Fibroblast of lung (primary cell): ENCODE results near the gene SNAP91. TPM values are rescaled to one million over a fixed set of nuclear protein-coding genes. Genes with fewer than 3 reads are reported as not detected.
A peak's percentile ranks its signal among the peaks of the same experiment; 100 is the strongest.

Experiments
- DNase-seq, 2 donors: peaks; one replicate each; pipeline versions ENCODE4 v3.0.0 to v3.0.0-alpha.2; 2010; ENCODE audit warnings: low read depth in 2 of 2
- H2AFZ ChIP-seq: 2 replicates; pipeline ENCODE4 v1.5.1; 2012; ENCODE audit warnings: low read length, control low read depth, inconsistent platforms
- H3K27ac ChIP-seq: 2 replicates; pipeline ENCODE4 v1.5.1; 2011; ENCODE audit warnings: low read length, control low read depth; ENCODE audit not compliant: insufficient read depth
- H3K27me3 ChIP-seq: 2 replicates; pipeline ENCODE4 v1.5.1; 2011; ENCODE audit warnings: mild to moderate bottlenecking, low read length; ENCODE audit not compliant: control insufficient read depth, insufficient read depth
- H3K36me3 ChIP-seq: 2 replicates; pipeline ENCODE4 v1.5.1; 2011; ENCODE audit warnings: low read length; ENCODE audit not compliant: control insufficient read depth, insufficient read depth
- H3K4me1 ChIP-seq: 2 replicates; pipeline ENCODE4 v1.5.1; 2011; ENCODE audit warnings: low read length; ENCODE audit not compliant: control insufficient read depth, insufficient read depth; ENCODE audit errors: extremely low read depth
- H3K4me2 ChIP-seq: 2 replicates; pipeline ENCODE4 v1.5.1; 2011; ENCODE audit warnings: low read length, control low read depth; ENCODE audit not compliant: insufficient read depth; ENCODE audit errors: extremely low read depth
- H3K4me3 ChIP-seq, 4 experiments: fragments of 200-600 bp in 1 of 4; sonication (generic) in 1 of 4; replicated peaks in 1 of 4; 2 replicates each; pipeline ENCODE4 v1.5.1; 2011 to 2016; ENCODE audit warnings: low read length in 4 of 4, low read depth in 3 of 4, mild to moderate bottlenecking in 3 of 4, control low read depth in 2 of 4, inconsistent platforms in 1 of 4, mixed read lengths in 1 of 4; ENCODE audit not compliant: insufficient read depth in 1 of 4; ENCODE audit errors: control extremely low read depth in 1 of 4
- H3K79me2 ChIP-seq: 2 replicates; pipeline ENCODE4 v1.5.1; 2012; ENCODE audit warnings: mild to moderate bottlenecking, low read length, inconsistent platforms; ENCODE audit not compliant: control insufficient read depth, insufficient read depth
- H3K9ac ChIP-seq: 2 replicates; pipeline ENCODE4 v1.5.1; 2011; ENCODE audit warnings: mild to moderate bottlenecking, low read length, control low read depth; ENCODE audit not compliant: insufficient read depth
- H3K9me3 ChIP-seq: 2 replicates; pipeline ENCODE4 v1.5.1; 2012; ENCODE audit warnings: low read depth, low read length; ENCODE audit not compliant: control insufficient read depth, insufficient read depth
- H4K20me1 ChIP-seq: 2 replicates; pipeline ENCODE4 v1.5.1; 2011; ENCODE audit warnings: low read length; ENCODE audit not compliant: control insufficient read depth, insufficient read depth; ENCODE audit errors: extremely low read depth
- EZH2 ChIP-seq: IDR thresholded peaks from 2 replicates; pipeline ENCODE4 v1.5.1; 2012; ENCODE audit warnings: low read length, control low read depth, mild to moderate bottlenecking; ENCODE audit errors: missing control alignments
- polyA plus RNA-seq, 2 donors: library from polyadenylated mRNA; depleted of rRNA in 1 of 2; stranded (reverse) in 1 of 2; unstranded in 1 of 2; fragments of >200 nt; gene quantifications; 2 replicates each; pipeline ENCODE4 v1.2.1, GENCODE V29; 2011 to 2012; ENCODE audit warnings: missing spikeins in 1 of 2
- total RNA-seq: library from RNA; depleted of rRNA; stranded (reverse); fragments of >200 nt; gene quantifications from 2 replicates; pipeline ENCODE4 v1.2.1, GENCODE V29; 2014
- TF ChIP-seq, protein P1 (sequence below), 2 donors: IDR thresholded peaks in 1 of 2; conservative IDR thresholded peaks in 1 of 2; 1 replicate in 1 of 2; 2 replicates in 1 of 2; pipeline ENCODE4 v1.5.1; 2011 to 2012; ENCODE audit warnings: low read length in 2 of 2, control low read depth in 1 of 2, inconsistent platforms in 1 of 2, low read depth in 1 of 2, mild to moderate bottlenecking in 1 of 2

The SNAP91 gene
- total and polyA plus RNA-seq, 2 donors (not counting 1 experiment from before 2014, with no cell fraction given): 0.02 to 0.17 TPM

DNA sequence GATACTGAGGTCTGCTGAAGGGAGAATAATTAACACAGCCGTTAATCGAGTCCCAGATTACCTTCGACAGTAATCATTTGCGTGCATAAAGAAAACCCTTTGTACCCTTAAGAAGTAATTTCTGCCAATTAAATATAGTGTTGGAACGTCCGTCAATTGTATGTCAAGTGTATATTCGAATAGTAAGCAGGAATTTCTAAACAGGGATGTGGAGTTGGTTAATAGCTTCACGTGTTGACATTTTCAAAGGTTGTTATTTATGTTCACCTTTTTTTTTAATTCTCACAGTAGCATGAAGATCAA lies 798 bp upstream of the SNAP91 start:
- H3K79me2 ChIP-seq: no peaks in the 10 kb centered on the region
- H3K27me3 ChIP-seq: peaks cover 19% of the 10 kb centered on the region
- no peak overlapping the region for H3K4me2 ChIP-seq
- H3K9ac ChIP-seq: no peak overlapping the region
- H3K4me3 ChIP-seq: no peak overlapping the region
- H3K4me1 ChIP-seq: no peaks in the 10 kb centered on the region
- no peak for DNase-seq
- no peak overlapping the region for H2AFZ ChIP-seq
- no peaks in the 10 kb centered on the region for H3K9me3 ChIP-seq
- no peak overlapping the region for H3K27ac ChIP-seq
- TF ChIP-seq EZH2: no peak
- TF ChIP-seq, protein P1, sequence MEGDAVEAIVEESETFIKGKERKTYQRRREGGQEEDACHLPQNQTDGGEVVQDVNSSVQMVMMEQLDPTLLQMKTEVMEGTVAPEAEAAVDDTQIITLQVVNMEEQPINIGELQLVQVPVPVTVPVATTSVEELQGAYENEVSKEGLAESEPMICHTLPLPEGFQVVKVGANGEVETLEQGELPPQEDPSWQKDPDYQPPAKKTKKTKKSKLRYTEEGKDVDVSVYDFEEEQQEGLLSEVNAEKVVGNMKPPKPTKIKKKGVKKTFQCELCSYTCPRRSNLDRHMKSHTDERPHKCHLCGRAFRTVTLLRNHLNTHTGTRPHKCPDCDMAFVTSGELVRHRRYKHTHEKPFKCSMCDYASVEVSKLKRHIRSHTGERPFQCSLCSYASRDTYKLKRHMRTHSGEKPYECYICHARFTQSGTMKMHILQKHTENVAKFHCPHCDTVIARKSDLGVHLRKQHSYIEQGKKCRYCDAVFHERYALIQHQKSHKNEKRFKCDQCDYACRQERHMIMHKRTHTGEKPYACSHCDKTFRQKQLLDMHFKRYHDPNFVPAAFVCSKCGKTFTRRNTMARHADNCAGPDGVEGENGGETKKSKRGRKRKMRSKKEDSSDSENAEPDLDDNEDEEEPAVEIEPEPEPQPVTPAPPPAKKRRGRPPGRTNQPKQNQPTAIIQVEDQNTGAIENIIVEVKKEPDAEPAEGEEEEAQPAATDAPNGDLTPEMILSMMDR (conservative IDR thresholded peaks at IDR 0.05 in 1 of 2, IDR thresholded peaks at IDR 0.05 in 1 of 2; ENCODE audit: low read depth in 1 of 2, low read length in 2 of 2): no peak
- H3K36me3 ChIP-seq: no peaks in the 10 kb centered on the region
- H4K20me1 ChIP-seq: no peaks in the 10 kb centered on the region

- Histone ChIP-seq H3K4me1 (no peaks in the 10 kb centered on the region), H3K4me3 (peak overlapping the region in 2 of 4 experiments; percentile 43 to 44), H3K79me2 (no peaks in the 10 kb centered on the region), H3K4me2 (peak overlapping the region; percentile 25), H3K9me3 (no peaks in the 10 kb centered on the region), H3K36me3 (no peaks in the 10 kb centered on the region), H3K27ac (no peak overlapping the region), H3K9ac (no peak overlapping the region), H4K20me1 (no peaks in the 10 kb centered on the region), H3K27me3 (peaks cover 19% of the 10 kb centered on the region), H2AFZ (no peak overlapping the region)
- TF ChIP-seq, protein P1 (conservative IDR thresholded peaks at IDR 0.05 in 1 of 2, IDR thresholded peaks at IDR 0.05 in 1 of 2; ENCODE audit: low read depth in 1 of 2, low read length in 2 of 2): no peak
- no peak for TF ChIP-seq EZH2
- DNase-seq: peak; percentile 1 to 19
Measured at GRCh38 chr6:83708546-83708969, 343 bp downstream of the SNAP91 start.

- H3K4me3 ChIP-seq: peak overlapping the region in 2 of 4 experiments; percentile 43 to 44
- no peaks in the 10 kb centered on the region for H3K4me1 ChIP-seq
- H2AFZ ChIP-seq: no peak overlapping the region
- no peaks in the 10 kb centered on the region for H3K9me3 ChIP-seq
- peak; percentile 86 for TF ChIP-seq EZH2
- TF ChIP-seq, protein P1 (conservative IDR thresholded peaks at IDR 0.05 in 1 of 2, IDR thresholded peaks at IDR 0.05 in 1 of 2; ENCODE audit: low read depth in 1 of 2, low read length in 2 of 2): no peak
- DNase-seq: peak; percentile 5 to 11
- H3K79me2 ChIP-seq: no peaks in the 10 kb centered on the region
- H4K20me1 ChIP-seq: no peaks in the 10 kb centered on the region
- no peaks in the 10 kb centered on the region for H3K36me3 ChIP-seq
- H3K27me3 ChIP-seq: peaks cover 19% of the 10 kb centered on the region
- H3K27ac ChIP-seq: no peak overlapping the region
- no peak overlapping the region for H3K9ac ChIP-seq
- H3K4me2 ChIP-seq: no peak overlapping the region
Measured at GRCh38 chr6:83707829-83708545, 914 bp downstream of the SNAP91 start.
